Tibial artery (tissue), 4 donors: ENCODE results near the gene ENO1.
A peak's percentile ranks its signal among the peaks of the same experiment; 100 is the strongest.

Experiments
- DNase-seq, 2 donors: peaks; one replicate each; pipeline ENCODE4 v3.0.0-alpha.2; 2019
- H3K27ac ChIP-seq, 2 donors: fragments of 200-600 bp; sonication (generic) in 1 of 2; 1 replicate in 1 of 2; 2 replicates in 1 of 2; pipeline ENCODE4 v1.5.1; 2018 to 2019; ENCODE audit warnings: mild to moderate bottlenecking in 1 of 2
- H3K27me3 ChIP-seq, 2 donors: fragments of 200-600 bp; sonication (generic) in 1 of 2; one replicate each; pipeline versions ENCODE4 v1.5.1 to v1.6.0; 2016 to 2019
- H3K36me3 ChIP-seq, 3 donors: fragments of 200-600 bp; sonication (generic) in 2 of 3; one replicate each; pipeline ENCODE4 v1.5.1; 2016 to 2019; ENCODE audit warnings: mild to moderate bottlenecking in 2 of 3
- H3K4me1 ChIP-seq, 4 donors: fragments of 200-600 bp; sonication (generic) in 2 of 4; 1 replicate in 3 of 4; 2 replicates in 1 of 4; pipeline ENCODE4 v1.5.1; 2016 to 2019
- H3K4me3 ChIP-seq, 2 donors: fragments of 200-600 bp; sonication (generic) in 1 of 2; 1 replicate in 1 of 2; 2 replicates in 1 of 2; pipeline ENCODE4 v1.5.1; 2018 to 2019; ENCODE audit warnings: mild to moderate bottlenecking in 2 of 2
- H3K9me3 ChIP-seq, 3 donors: fragments of 200-600 bp; sonication (generic) in 1 of 3; one replicate each; pipeline ENCODE4 v1.5.1; 2016 to 2019
- intact Hi-C: fragments of 100-400 bp; cut with DNase I; formaldehyde crosslinking; loops from one replicate; pipeline ENCODE4 v1.15.0; 2023; ENCODE audit warnings: low total_unique reads
- TF ChIP-seq, protein P1 (sequence below), 2 experiments: fragments of 200-600 bp in 1 of 2; fragments of 450-650 bp in 1 of 2; IDR thresholded peaks; one replicate each; pipeline ENCODE4 v1.5.1; 2017 to 2019; ENCODE audit warnings: antibody characterized with exemption in 2 of 2, mild to moderate bottlenecking in 1 of 2, moderate library complexity in 1 of 2

Gene ENO1

DNA sequence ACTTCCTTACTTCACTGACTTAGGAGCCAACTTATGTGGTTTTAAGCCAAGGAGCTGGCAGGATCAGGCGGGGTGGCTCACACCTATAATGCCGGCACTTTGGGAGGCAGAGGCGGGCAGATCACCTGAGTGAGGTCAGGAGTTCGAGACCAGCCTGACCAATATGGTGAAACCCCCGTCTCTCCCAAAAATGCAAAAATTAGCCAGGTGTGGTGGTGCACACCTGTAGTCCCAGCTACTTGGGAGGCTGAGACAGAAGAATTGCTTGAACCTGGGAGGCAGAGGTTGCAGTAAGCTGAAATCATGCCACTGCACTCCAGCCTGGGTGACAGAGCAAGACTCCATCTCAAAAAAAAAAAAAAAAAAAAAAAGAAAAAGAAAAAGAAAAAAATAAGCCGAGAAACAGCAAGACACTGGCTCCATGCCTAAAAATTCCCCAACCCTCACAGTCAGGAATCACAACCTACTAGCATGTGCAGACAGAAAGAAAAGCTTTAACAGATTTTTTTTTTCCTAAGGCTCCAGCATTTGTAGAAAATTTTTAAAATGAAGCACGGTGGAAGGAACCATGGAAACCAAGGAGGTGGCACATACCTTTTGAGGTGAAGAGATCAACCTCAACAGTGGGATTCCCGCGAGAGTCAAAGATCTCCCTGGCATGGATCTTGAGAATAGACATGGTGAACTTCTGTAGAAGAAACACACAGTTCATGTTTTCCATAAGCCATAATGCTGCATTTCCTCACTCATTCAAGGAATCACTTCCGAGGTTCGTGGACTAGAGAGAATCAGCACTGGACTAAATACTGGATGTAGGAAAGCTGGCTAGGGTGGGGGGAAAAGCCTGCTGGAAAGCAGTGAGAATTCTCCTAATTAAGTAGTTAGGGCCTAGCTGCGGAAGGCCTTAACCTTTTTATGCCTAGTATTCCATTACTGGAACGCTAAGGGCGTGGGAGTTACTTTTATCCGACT, 4.0 kb downstream of the ENO1 start:
- Histone ChIP-seq H3K4me3 (peak overlapping the region in 1 of 2 donors; percentile 0), H3K36me3 (peaks cover 38 to 51% (median 39%) of the 10 kb centered on the region in 3 donors), H3K27ac (peak overlapping the region; percentile 67 to 97)

DNA sequence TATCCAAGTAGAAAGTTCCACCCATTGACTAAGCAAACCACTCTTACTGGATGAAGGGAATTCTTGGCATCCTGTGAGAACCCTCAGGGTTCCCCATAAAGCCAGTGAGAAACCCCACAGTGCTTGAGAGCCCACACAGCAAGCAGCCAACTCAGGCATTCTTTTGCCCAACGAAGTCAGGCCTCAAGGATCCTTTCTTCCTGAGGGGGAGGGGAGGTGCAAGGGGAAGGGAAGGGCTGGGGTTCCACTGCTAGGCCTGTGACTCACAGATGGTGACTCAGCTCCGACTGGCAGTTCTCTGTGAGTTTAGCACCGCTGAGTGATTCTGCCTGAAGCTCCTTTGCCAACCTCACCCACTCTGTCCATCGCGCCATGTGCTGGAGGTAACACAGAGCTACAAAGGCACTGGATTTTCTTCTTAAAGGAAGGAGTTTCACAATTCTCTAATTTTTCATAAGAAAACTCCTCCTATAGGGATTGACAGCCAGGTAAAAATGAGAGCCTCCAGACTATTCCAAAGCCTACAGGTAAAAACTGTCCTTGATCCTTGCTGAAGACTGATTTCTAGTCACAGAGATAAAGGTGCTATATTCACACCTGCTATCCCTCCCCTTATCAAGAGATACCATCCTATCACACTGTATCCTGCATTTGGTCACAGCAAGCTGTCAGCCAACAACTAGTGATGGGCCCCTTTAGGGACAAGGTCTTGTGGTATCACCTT, 4.8 kb downstream of the ENO1 start:
- H3K36me3 ChIP-seq: peaks cover 47 to 59% (median 47%) of the 10 kb centered on the region in 3 donors
- TF ChIP-seq, protein P1, sequence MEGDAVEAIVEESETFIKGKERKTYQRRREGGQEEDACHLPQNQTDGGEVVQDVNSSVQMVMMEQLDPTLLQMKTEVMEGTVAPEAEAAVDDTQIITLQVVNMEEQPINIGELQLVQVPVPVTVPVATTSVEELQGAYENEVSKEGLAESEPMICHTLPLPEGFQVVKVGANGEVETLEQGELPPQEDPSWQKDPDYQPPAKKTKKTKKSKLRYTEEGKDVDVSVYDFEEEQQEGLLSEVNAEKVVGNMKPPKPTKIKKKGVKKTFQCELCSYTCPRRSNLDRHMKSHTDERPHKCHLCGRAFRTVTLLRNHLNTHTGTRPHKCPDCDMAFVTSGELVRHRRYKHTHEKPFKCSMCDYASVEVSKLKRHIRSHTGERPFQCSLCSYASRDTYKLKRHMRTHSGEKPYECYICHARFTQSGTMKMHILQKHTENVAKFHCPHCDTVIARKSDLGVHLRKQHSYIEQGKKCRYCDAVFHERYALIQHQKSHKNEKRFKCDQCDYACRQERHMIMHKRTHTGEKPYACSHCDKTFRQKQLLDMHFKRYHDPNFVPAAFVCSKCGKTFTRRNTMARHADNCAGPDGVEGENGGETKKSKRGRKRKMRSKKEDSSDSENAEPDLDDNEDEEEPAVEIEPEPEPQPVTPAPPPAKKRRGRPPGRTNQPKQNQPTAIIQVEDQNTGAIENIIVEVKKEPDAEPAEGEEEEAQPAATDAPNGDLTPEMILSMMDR (IDR thresholded peaks at IDR 0.05): no peak
- H3K4me3 ChIP-seq: peak overlapping the region in 1 of 2 donors; percentile 0
- peaks cover 0 to 65% (median 54%) of the 10 kb centered on the region in 4 donors for H3K4me1 ChIP-seq
- intact Hi-C loops: no loop called here
- peak; percentile 90 to 95 for DNase-seq
- no peaks in the 10 kb centered on the region for H3K9me3 ChIP-seq
- no peaks in the 10 kb centered on the region for H3K27me3 ChIP-seq
- H3K27ac ChIP-seq: peak overlapping the region; percentile 67 to 97

More for the DNA sequence above, 4.0 kb downstream of the ENO1 start:
- no peak for DNase-seq
- H3K4me1 ChIP-seq: peaks cover 0 to 70% (median 61%) of the 10 kb centered on the region in 4 donors
- TF ChIP-seq, protein P1 (IDR thresholded peaks at IDR 0.05): no peak
- intact Hi-C loops: no loop called here
- H3K27me3 ChIP-seq: no peaks in the 10 kb centered on the region
- no peaks in the 10 kb centered on the region for H3K9me3 ChIP-seq

DNA sequence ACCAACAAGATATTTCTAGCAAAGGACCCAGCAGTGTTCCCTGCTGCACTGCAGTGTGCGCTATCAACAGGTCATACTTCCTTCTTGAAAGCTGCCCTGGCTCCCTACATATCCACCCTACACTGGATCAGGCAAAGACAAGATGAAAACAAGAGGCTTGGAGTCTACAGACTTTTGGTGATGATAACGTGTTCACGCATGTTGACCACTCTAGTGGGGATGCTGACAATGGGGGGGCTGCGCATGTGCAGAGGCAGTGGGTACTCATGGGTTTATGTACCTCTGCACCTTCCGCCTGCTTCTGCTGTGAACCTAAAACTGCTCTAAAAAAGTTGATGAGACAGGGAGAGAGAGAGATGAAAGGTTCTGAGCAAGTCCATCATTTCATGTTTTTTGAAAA, 5.5 kb downstream of the ENO1 start:
- TF ChIP-seq, protein P1 (IDR thresholded peaks at IDR 0.05): no peak
- intact Hi-C loops: no loop called here

DNA sequence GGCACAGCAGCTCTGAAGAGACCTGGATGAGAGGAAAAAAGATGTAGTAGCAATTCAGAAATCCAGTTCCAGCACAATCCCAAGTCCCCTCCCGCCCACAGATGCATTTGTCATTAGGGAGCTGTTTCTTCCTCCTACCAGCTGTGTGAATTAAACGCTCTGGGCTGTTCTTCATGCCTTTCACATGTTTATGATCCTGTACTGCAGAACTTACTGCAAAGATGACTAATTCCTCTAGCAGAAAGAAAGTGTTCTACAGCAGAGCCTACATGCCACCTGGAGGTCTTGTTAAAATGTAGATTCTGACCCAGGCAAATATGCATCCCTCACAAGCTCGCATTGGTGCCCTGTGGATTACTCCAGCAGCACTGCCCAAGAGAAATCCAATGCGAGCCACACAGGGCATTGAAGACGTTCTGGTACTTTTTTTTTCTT, 6.5 kb downstream of the ENO1 start:
- intact Hi-C loops: no loop called here
- Histone ChIP-seq H3K9me3 (no peaks in the 10 kb centered on the region), H3K27me3 (no peaks in the 10 kb centered on the region), H3K27ac (no peak overlapping the region), H3K36me3 (peaks cover 64 to 76% (median 64%) of the 10 kb centered on the region in 3 donors), H3K4me1 (peaks cover 0 to 58% (median 49%) of the 10 kb centered on the region in 4 donors), H3K4me3 (no peak overlapping the region)
- DNase-seq: no peak
- TF ChIP-seq, protein P1 (IDR thresholded peaks at IDR 0.05): no peak

More for the DNA sequence above, 5.5 kb downstream of the ENO1 start:
- no peak for DNase-seq
- Histone ChIP-seq H3K4me1 (peaks cover 0 to 65% (median 54%) of the 10 kb centered on the region in 4 donors), H3K36me3 (peaks cover 53 to 66% (median 54%) of the 10 kb centered on the region in 3 donors), H3K27me3 (no peaks in the 10 kb centered on the region), H3K4me3 (no peak overlapping the region), H3K27ac (peak overlapping the region in 1 of 2 donors; percentile 38), H3K9me3 (no peaks in the 10 kb centered on the region)

DNA sequence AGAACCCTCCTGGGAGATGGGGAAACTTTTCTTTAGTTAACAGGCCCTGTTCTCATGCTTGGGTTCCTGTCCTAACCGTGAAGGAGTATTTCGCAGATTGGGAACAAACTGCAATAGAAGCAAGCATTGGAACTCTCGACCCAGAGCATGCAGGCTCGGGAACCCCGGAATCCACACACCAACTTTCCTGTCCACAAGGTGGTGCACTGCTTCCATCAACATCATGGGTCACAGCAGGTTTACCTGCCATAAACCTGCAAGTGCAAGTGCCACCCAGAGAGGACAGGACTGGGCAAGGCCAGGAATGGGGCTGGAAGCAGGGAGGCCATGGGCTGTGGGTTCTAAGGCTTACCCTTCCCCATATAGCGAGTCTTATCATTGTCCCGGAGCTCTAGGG, 6.9 kb downstream of the ENO1 start:
- TF ChIP-seq, protein P1 (IDR thresholded peaks at IDR 0.05): no peak
- intact Hi-C loops: no loop called here
- DNase-seq: no peak
- Histone ChIP-seq H3K27me3 (no peaks in the 10 kb centered on the region), H3K27ac (no peak overlapping the region), H3K4me3 (no peak overlapping the region), H3K4me1 (peaks cover 0 to 54% (median 45%) of the 10 kb centered on the region in 4 donors), H3K36me3 (peaks cover 68 to 80% (median 69%) of the 10 kb centered on the region in 3 donors), H3K9me3 (no peaks in the 10 kb centered on the region)
